B cell (primary cell): ENCODE data around the gene CELA2A.
"Not testable (repeated sequence)": the region's sequence is repeated elsewhere in the genome, so short reads cannot be mapped to it uniquely, and the experiment has no call there.

Experiments used
- CTCF ChIP-seq: fragments of 200-600 bp; IDR thresholded peaks from one replicate; pipeline ENCODE4 v1.8.0; 2022; ENCODE audit warnings: antibody characterized with exemption, mild to moderate bottlenecking
- EZH2 ChIP-seq: IDR thresholded peaks from 2 replicates; pipeline ENCODE4 v1.6.1; 2012; ENCODE audit warnings: borderline replicate concordance, low read depth, mild to moderate bottlenecking, moderate library complexity, low read length; ENCODE audit not compliant: insufficient read depth, poor library complexity, severe bottlenecking

GRCh38 chr1:15521206-15521906, 64.8 kb downstream of the CELA2A start:
- TF ChIP-seq CTCF, EZH2: not testable (repeated sequence)
